ENCODE results near the gene CACNG8. TPM values are rescaled to one million over a fixed set of nuclear protein-coding genes. Genes with fewer than 3 reads are reported as not detected.

CACNG8 gene
- total RNA-seq, 1 experiment from 2014 or later, result not detected

- Histone ChIP-seq H3K36me3 (no peaks in the 10 kb centered on the region), H3K4me3 (no peak overlapping the region), H3K27me3 (replicated peaks) (peaks cover 43% of the 10 kb centered on the region), H3K4me1 (replicated peaks) (0 out of 2 replicates have a peak, but pooled peaks cover 5% of the 10 kb centered on the region), H3K27ac (no peak overlapping the region), H3K9me3 (replicated peaks) (no peaks in the 10 kb centered on the region)
- no peak for DNase-seq (ENCODE audit: low read depth in 1 of 2, low spot score in 2 of 2)
These were observed 29.5 kb downstream of the CACNG8 start for GRCh38 chr19:53992211-53992610.

GRCh38 chr19:53992815-53993214 lies 30.1 kb downstream of the CACNG8 start:
- Histone ChIP-seq H3K4me1 (replicated peaks) (0 out of 2 replicates have a peak, but pooled peaks cover 5% of the 10 kb centered on the region), H3K4me3 (no peak overlapping the region), H3K9me3 (replicated peaks) (no peaks in the 10 kb centered on the region), H3K36me3 (no peaks in the 10 kb centered on the region), H3K27ac (no peak overlapping the region), H3K27me3 (replicated peaks) (peaks cover 46% of the 10 kb centered on the region)
- DNase-seq (ENCODE audit: low read depth in 1 of 2, low spot score in 2 of 2), result no peak

- no peak overlapping the region for H3K27ac ChIP-seq
- DNase-seq (ENCODE audit: low read depth in 1 of 2, low spot score in 2 of 2), result no peak
- H3K27me3 ChIP-seq (replicated peaks), result peaks cover 50% of the 10 kb centered on the region
These were observed 30.7 kb downstream of the CACNG8 start for GRCh38 chr19:53993448-53993847.

GRCh38 chr19:53994811-53995210 lies 32.1 kb downstream of the CACNG8 start:
- H3K9me3 ChIP-seq (replicated peaks), result no peaks in the 10 kb centered on the region
- H3K27ac ChIP-seq, result no peak overlapping the region
- 0 out of 2 replicates have a peak, but pooled peaks cover 5% of the 10 kb centered on the region for H3K4me1 ChIP-seq (replicated peaks)
- no peak overlapping the region for H3K4me3 ChIP-seq
- DNase-seq (ENCODE audit: low read depth in 1 of 2, low spot score in 2 of 2), result no peak
- H3K36me3 ChIP-seq, result no peaks in the 10 kb centered on the region
- H3K27me3 ChIP-seq (replicated peaks), result peaks cover 52% of the 10 kb centered on the region

More at GRCh38 chr19:53993448-53993847, 30.7 kb downstream of the CACNG8 start:
- H3K9me3 ChIP-seq (replicated peaks), result no peaks in the 10 kb centered on the region
- H3K4me1 ChIP-seq (replicated peaks), result 0 out of 2 replicates have a peak, but pooled peaks cover 5% of the 10 kb centered on the region
- H3K4me3 ChIP-seq, result no peak overlapping the region
- H3K36me3 ChIP-seq, result no peaks in the 10 kb centered on the region

GRCh38 chr19:53998223-53998622 lies 35.5 kb downstream of the CACNG8 start:
- Histone ChIP-seq H3K9me3 (replicated peaks) (no peaks in the 10 kb centered on the region), H3K4me3 (no peak overlapping the region), H3K4me1 (replicated peaks) (0 out of 2 replicates have a peak, but pooled peaks cover 3% of the 10 kb centered on the region), H3K27me3 (replicated peaks) (peaks cover 55% of the 10 kb centered on the region), H3K36me3 (no peaks in the 10 kb centered on the region), H3K27ac (no peak overlapping the region)
- DNase-seq (ENCODE audit: low read depth in 1 of 2, low spot score in 2 of 2), result no peak

- Histone ChIP-seq H3K27me3 (replicated peaks) (peaks cover 46% of the 10 kb centered on the region), H3K4me3 (no peak overlapping the region), H3K4me1 (replicated peaks) (0 out of 2 replicates have a peak, but pooled peaks cover 3% of the 10 kb centered on the region), H3K27ac (no peak overlapping the region), H3K36me3 (no peaks in the 10 kb centered on the region), H3K9me3 (replicated peaks) (no peaks in the 10 kb centered on the region)
- DNase-seq (ENCODE audit: low read depth in 1 of 2, low spot score in 2 of 2), result no peak
These were observed 37.0 kb downstream of the CACNG8 start for GRCh38 chr19:53999694-54000093.

- H3K4me1 ChIP-seq (replicated peaks), result 0 out of 2 replicates have a peak, but pooled peaks cover 3% of the 10 kb centered on the region
- peaks cover 32% of the 10 kb centered on the region for H3K27me3 ChIP-seq (replicated peaks)
- H3K27ac ChIP-seq, result no peak overlapping the region
- no peak overlapping the region for H3K4me3 ChIP-seq
- no peaks in the 10 kb centered on the region for H3K9me3 ChIP-seq (replicated peaks)
- no peaks in the 10 kb centered on the region for H3K36me3 ChIP-seq
- DNase-seq (ENCODE audit: low read depth in 1 of 2, low spot score in 2 of 2), result no peak
These were observed 38.8 kb downstream of the CACNG8 start for GRCh38 chr19:54001496-54001895.

GRCh38 chr19:54002495-54003315 lies 40.0 kb downstream of the CACNG8 start:
- H3K27ac ChIP-seq, result no peak overlapping the region
- peaks cover 5% of the 10 kb centered on the region for H3K4me1 ChIP-seq (replicated peaks)
- H3K9me3 ChIP-seq (replicated peaks), result no peaks in the 10 kb centered on the region
- peaks cover 30% of the 10 kb centered on the region for H3K27me3 ChIP-seq (replicated peaks)
- DNase-seq (ENCODE audit: low read depth in 1 of 2, low spot score in 2 of 2), result no peak
- no peaks in the 10 kb centered on the region for H3K36me3 ChIP-seq
- H3K4me3 ChIP-seq, result no peak overlapping the region

- Histone ChIP-seq H3K4me3 (no peak overlapping the region), H3K27me3 (replicated peaks) (no peaks in the 10 kb centered on the region), H3K4me1 (replicated peaks) (peaks cover 21% of the 10 kb centered on the region), H3K9me3 (replicated peaks) (no peaks in the 10 kb centered on the region), H3K36me3 (no peaks in the 10 kb centered on the region), H3K27ac (no peak overlapping the region)
- no peak for DNase-seq (ENCODE audit: low read depth in 1 of 2, low spot score in 2 of 2)
These were observed 46.7 kb downstream of the CACNG8 start for GRCh38 chr19:54009440-54009839.

GRCh38 chr19:54010474-54010873 lies 47.7 kb downstream of the CACNG8 start:
- Histone ChIP-seq H3K27ac (no peak overlapping the region), H3K9me3 (replicated peaks) (no peaks in the 10 kb centered on the region), H3K36me3 (no peaks in the 10 kb centered on the region), H3K4me3 (no peak overlapping the region), H3K4me1 (replicated peaks) (peaks cover 21% of the 10 kb centered on the region), H3K27me3 (replicated peaks) (no peaks in the 10 kb centered on the region)
- DNase-seq (ENCODE audit: low read depth in 1 of 2, low spot score in 2 of 2), result no peak

GRCh38 chr19:54011507-54012211 lies 48.9 kb downstream of the CACNG8 start:
- Histone ChIP-seq H3K27me3 (replicated peaks) (no peaks in the 10 kb centered on the region), H3K4me3 (no peak overlapping the region), H3K4me1 (replicated peaks) (peaks cover 21% of the 10 kb centered on the region), H3K27ac (no peak overlapping the region), H3K36me3 (no peaks in the 10 kb centered on the region), H3K9me3 (replicated peaks) (no peaks in the 10 kb centered on the region)
- no peak for DNase-seq (ENCODE audit: low read depth in 1 of 2, low spot score in 2 of 2)

GRCh38 chr19:54013866-54014265 lies 51.1 kb downstream of the CACNG8 start:
- H3K4me3 ChIP-seq, result no peak overlapping the region
- H3K9me3 ChIP-seq (replicated peaks), result peaks cover 3% of the 10 kb centered on the region; the same call in 1 of the 2 replicates
- DNase-seq (ENCODE audit: low read depth in 1 of 2, low spot score in 2 of 2), result no peak
- no peak overlapping the region for H3K27ac ChIP-seq
- peaks cover 7% of the 10 kb centered on the region for H3K4me1 ChIP-seq (replicated peaks)
- H3K36me3 ChIP-seq, result no peaks in the 10 kb centered on the region
- H3K27me3 ChIP-seq (replicated peaks), result no peaks in the 10 kb centered on the region

GRCh38 chr19:54014920-54015560 lies 52.3 kb downstream of the CACNG8 start:
- DNase-seq (ENCODE audit: low read depth in 1 of 2, low spot score in 2 of 2), result no peak

More at GRCh38 chr19:54014920-54015560, 52.3 kb downstream of the CACNG8 start:
- Histone ChIP-seq H3K4me1 (replicated peaks) (peaks cover 10% of the 10 kb centered on the region), H3K27me3 (replicated peaks) (no peaks in the 10 kb centered on the region), H3K4me3 (no peak overlapping the region), H3K27ac (no peak overlapping the region), H3K36me3 (no peaks in the 10 kb centered on the region), H3K9me3 (replicated peaks) (peaks cover 3% of the 10 kb centered on the region; the same call in 1 of the 2 replicates)

All from SJSA1 (cell line).